ENCODE data around the gene CD163.
"Not testable (repeated sequence)": the region's sequence is repeated elsewhere in the genome, so short reads cannot be mapped to it uniquely, and the experiment has no call there.

CD163 gene

DNA sequence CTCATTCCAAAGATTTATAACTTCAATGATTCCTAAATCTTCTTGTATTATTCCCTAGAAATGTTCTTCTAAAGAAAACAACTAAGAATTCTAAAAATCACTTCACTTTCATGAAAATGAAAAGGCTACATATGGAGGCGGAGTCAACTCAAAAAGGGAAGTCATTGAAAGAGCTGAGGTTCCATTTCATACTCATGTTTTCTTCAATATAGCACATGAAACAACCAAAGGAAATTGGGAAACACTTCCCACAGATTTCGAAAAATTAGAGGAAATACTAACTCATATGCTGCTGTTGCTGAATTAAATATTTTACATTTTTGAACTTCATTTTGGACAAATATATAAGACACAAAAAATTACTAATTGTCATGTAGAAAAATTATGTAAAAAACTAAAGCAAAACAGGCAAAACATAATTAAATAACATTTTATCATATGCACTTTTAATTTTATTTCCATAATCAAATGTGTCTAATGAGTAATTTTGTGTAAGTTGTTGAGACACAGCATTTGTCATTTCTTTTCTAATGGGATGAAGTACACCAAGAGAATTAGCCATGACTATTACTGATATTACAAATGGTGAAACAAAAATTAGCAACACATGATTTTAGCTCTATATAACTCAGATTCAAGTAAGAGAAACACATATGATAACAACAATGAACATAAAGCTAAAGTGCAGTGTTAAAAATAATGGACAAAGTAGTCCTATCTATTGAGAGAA is at the start of gene CD163:
Gene CD163 (minus strand): TSS at position 92 of the 730 bp plus-strand sequence. CDS start 87 bp downstream, at position 5.
- DNase-seq: no peak

DNA sequence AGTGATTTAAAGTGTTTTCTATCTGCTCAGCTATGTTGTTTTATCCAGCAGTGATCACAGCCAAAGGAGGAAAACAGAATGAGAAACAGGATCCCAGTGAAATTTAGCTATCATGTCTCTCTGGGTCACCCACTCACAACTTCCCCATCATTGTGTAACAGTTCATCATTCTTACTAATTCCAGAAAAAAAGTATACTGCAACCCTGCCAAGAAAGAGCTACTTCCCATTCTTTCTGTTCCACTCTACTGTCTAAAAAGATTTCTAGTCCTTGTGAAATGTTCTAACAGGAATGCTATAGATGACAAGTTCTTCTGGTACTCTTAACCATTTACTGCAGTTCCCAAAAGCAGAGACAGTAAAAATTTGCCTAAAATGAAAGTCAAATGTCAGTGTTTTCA is 39.2 kb upstream of the CD163 start:
- no peak for DNase-seq

DNA sequence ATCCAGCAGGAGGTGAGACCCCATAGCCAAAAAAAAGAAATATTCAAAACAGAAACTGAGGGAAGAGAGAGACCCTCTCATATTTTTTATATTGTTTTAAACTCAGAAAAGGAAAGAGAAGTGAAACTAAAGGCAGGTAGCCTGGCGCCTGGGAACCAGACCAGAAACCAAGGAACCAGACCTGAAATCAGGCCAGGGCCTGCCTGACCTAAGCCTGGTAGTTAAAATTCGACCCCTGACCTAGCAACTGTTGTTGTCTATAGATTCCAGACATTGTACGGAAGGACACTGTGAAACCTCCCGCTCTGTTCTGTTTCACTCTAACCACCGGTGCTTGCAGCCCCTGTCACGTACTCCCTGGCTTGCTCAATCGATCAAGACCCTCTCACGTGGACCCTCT is 38.5 kb upstream of the CD163 start:
- DNase-seq: no peak

GRCh38 chr12:7514416-7514815 is 10.8 kb upstream of the CD163 start:
- no peak for DNase-seq

DNA sequence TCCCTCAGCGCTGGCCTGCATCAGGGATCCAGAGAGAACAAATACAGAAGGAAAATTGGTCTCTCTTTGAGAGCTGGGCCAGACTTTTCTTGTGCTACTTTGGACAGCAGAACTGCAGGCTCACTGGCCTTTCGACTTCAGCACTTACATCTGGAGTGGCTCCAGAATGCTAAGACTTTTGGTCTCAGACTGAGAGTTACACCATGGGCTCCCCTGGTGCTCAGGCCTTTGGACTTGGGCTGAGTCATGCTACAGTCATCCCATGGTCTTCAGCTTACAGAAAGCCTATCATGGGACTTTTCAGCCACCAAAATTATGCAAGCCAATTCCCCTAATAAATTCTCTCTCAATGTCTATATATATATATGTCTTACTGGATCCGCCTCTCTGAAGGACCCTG is 9.0 kb upstream of the CD163 start:
- DNase-seq: no peak

GRCh38 chr12:7509793-7510470 is 6.4 kb upstream of the CD163 start:
- not testable (repeated sequence) for DNase-seq

DNA sequence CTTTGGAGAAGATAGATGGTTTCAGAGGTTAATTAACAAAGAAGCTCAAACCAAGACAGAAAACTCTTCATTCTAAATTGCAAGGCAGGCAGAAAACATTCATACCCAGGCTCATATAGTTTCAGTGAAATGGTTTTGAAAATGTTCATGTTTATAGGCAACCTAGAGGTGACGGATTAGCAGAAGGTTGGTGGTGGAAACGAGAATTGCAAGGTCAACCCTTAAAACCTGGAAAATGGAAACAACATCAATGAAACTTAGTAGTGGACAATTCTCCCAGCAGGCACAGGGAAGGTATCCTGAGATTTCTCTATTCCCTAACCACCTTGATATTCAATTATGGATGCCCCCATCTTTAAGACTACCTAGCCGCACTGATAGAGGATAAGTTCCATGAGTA is 965 bp downstream of the CD163 start:
- no peak for DNase-seq

- DNase-seq: no peak
Observed at GRCh38 chr12:7501031-7501588, 2.5 kb downstream of the CD163 start.

DNA sequence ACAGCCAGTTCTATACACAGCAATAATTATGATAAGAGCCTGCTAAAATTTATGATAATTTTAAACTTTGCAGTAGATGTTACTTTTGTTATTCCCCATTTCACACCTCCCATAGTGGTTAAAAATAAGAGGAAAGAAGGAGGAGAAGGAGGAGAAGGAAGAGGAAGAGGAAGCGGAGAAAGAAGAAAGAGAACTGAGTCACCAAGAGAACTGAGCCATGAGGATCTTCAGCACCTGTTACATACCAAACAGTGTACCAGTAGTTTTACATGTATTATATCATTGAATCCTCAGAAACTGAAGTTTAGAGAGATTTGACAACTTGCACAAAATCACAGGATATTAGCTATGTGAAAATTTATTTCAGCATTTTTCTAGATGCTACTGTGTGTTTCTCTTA is 3.9 kb downstream of the CD163 start:
- no peak for DNase-seq

- no peak for DNase-seq
Observed at GRCh38 chr12:7498809-7499208, 4.8 kb downstream of the CD163 start.

GRCh38 chr12:7497661-7498060 is 5.9 kb downstream of the CD163 start:
- no peak for DNase-seq

DNA sequence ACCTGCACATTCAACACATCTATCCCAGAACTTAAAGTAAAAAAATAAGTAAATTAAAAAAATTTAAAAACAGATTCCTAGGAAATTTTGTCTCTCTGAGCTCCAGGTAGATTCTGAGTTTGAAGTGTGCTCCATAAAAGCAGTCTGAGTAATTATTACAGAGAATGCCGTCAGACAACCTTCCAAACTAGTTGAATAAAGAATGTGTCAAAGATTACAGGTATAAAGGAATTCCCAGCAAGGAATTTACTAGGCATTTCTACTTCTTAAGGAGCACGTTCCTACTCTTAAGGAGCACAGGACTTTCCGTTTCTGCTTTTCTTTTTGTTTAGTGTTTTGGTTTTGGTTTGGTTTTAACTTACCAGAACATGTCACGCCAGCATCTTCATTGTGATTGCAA is 7.1 kb downstream of the CD163 start:
- DNase-seq: no peak

DNA sequence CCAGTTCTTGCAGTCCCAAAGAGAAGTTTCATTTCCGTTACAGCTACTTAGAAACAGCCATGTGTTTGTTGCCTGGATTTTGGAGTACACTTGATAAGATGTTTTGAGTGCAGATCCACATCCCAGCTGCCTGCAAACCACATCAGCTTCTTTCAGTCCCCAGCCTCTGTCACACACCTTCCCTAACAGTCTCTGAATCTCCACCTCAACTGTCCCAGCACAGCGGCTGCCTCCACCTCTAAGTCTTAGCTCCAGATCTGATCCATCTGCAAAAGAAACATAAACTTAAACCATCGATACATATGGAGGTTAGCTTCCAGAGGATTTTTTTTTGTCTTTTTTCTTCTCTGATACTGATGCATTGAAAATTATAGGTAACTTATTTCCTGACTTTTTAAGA is 8.4 kb downstream of the CD163 start:
- no peak for DNase-seq

- no peak for DNase-seq
Observed at GRCh38 chr12:7493006-7493405, 10.6 kb downstream of the CD163 start.

DNA sequence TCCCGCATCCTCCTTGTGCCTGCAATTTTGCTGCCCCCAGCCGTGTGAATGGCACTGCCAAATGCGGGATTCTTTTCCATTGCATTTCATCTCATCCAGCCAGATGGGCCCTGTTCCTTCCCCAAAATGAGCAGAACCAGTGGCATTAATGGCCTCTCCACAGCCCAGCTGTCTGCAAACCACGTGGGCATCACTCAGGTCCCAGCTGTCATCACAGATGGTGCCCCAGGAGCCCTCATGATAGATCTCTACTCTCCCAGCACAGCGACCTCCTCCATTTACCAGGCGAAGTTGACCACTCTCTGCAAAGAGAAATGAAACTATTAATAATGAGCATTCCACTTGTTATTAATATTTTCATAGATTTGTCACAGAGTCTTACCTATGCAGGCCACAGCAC is 17.1 kb downstream of the CD163 start:
- no peak for DNase-seq

DNA sequence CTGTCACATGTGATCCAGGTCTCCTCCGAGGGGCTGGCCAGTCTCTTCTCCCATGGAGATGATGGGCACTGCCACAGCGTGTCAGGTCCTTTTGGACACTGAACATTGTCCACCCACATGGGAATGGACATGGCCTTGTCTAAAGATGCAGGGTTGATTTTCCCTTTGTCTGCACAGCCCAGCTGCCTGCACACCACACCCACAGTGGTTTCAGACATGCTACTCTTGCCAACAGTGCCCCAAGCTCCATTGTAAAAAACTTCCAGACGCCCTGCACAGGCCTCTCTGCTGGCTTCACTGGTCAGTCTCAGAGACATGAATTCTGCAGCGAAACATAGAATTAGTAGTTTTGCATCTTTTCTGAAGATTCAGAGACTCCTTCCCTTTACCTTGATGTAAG is 18.5 kb downstream of the CD163 start:
- DNase-seq: no peak

- DNase-seq: no peak
Observed at GRCh38 chr12:7483343-7483742, 20.2 kb downstream of the CD163 start.

- no peak for DNase-seq
Observed at GRCh38 chr12:7479771-7480170, 23.8 kb downstream of the CD163 start.

- DNase-seq: no peak
Observed at GRCh38 chr12:7472060-7472459, 31.5 kb downstream of the CD163 start.

DNA sequence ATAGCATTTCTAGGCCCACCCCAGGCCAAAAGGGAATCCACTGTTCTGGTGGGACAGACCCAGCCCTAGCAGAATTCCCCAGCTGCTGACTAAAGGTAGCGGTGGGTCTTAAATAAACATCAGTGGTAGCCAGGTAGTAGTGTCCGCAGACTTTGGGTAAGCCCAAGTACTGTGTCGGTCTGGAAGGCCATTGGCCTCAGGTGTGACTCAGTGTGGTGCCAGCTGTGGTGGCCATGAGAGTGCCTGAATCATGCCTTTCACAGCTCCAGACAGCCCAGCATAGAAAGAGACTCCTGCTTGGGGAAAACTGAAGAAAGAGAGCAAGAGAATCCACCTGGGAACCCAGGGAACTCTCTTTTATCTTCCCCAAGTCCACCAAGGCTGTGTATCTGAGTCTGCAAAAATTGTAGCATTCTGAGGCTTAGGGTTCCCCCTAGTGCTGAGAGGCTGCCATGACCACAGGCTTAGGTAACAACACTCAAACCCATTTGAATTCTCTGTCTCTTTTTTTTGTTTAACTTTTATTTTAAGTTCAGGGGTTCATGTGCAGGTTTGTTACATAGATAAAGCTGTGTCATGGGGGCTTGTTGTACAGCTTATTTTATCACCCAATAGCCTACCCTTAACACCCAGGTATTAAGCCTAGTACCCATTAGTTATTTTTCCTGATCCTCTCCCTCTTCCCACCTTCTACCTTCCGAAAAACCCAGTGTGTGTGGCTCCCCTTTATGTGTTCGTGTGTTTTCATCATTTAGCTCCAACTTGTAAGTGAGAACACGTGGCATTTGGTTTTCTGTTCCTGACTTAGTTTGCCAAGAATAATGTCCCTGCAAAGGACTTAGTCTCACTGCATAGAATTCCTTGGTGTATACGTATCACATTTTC is 43.0 kb downstream of the CD163 start:
- peak in 1 of 2 experiments; percentile 39 for DNase-seq

GRCh38 chr12:7459973-7460372 is 43.6 kb downstream of the CD163 start:
- no peak for DNase-seq

- no peak for DNase-seq
Observed at GRCh38 chr12:7451756-7452155, 51.8 kb downstream of the CD163 start.

DNA sequence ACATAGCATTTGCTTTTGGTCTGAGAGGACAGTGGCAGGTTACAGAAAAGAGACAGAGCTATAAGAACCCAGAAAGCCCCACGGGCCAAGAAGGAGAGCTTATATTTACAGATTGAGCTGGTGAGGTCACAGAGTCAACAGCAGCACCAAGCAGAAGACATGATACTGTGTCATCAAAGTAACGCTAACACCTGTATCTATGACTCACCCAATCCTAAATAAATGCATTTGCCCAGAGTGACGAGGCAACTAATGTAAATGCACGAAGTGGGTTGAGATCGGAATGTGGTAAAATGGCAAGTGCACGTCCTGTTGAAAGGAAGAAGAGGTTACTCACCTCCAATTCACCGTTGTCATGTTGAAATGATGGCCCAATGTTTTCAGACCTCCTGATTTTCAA is 52.9 kb downstream of the CD163 start:
- no peak for DNase-seq

Data from NCI-H446 (cell line).